Right hindlimb (tissue), 1 donor: Measurements from ENCODE around the gene TDRD6.
A peak's percentile ranks its signal among the peaks of the same experiment; 100 is the strongest.
"Not testable (repeated sequence)": the region's sequence is repeated elsewhere in the genome, so short reads cannot be mapped to it uniquely, and the experiment has no call there.

Source experiments
- DNase-seq: peaks from one replicate; pipeline ENCODE4 v3.0.0-alpha.2; 2018

Gene TDRD6, protein sequence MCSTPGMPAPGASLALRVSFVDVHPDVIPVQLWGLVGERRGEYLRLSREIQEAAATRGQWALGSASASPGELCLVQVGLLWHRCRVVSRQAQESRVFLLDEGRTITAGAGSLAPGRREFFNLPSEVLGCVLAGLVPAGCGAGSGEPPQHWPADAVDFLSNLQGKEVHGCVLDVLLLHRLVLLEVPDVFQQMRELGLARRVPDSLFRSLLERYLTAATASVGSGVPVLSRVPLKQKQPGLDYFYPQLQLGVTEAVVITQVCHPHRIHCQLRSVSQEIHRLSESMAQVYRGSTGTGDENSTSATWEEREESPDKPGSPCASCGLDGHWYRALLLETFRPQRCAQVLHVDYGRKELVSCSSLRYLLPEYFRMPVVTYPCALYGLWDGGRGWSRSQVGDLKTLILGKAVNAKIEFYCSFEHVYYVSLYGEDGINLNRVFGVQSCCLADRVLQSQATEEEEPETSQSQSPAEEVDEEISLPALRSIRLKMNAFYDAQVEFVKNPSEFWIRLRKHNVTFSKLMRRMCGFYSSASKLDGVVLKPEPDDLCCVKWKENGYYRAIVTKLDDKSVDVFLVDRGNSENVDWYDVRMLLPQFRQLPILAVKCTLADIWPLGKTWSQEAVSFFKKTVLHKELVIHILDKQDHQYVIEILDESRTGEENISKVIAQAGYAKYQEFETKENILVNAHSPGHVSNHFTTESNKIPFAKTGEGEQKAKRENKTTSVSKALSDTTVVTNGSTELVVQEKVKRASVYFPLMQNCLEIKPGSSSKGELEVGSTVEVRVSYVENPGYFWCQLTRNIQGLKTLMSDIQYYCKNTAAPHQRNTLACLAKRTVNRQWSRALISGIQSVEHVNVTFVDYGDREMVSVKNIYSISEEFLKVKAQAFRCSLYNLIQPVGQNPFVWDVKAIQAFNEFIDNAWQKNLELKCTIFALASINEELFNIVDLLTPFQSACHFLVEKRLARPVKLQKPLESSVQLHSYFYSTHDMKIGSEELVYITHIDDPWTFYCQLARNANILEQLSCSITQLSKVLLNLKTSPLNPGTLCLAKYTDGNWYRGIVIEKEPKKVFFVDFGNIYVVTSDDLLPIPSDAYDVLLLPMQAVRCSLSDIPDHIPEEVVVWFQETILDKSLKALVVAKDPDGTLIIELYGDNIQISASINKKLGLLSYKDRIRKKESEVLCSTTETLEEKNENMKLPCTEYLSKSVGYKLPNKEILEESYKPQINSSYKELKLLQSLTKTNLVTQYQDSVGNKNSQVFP (N-terminal part only)

DNA sequence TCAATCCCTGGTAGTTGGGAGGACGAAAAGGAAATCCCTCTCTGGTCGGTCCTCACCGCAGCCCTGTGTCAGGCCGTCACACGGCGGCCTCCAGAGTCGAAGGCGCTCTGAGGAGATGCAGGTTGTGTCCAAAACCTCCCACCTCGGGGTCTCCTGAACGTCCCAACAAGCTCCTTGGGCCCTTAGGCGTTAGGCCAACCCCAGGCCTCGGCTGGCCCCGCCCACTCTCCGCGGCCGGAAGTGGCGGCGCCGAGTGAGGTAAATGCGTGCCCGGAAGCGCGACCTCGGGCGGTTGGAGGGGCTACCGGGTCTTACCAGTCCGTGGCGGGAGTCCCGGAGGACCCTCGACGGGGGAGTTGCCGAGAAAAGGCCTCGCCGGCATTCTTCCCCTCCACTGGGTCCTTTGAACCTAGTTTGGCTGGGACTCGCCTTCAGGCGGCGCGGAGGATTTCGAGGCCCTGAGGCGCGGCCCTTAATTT, at the start of gene TDRD6:
Gene TDRD6 (plus strand): TSS at position 267 of the 479 bp plus-strand sequence. CDS start 244 bp downstream, outside the sequence.
- DNase-seq, result no peak

DNA sequence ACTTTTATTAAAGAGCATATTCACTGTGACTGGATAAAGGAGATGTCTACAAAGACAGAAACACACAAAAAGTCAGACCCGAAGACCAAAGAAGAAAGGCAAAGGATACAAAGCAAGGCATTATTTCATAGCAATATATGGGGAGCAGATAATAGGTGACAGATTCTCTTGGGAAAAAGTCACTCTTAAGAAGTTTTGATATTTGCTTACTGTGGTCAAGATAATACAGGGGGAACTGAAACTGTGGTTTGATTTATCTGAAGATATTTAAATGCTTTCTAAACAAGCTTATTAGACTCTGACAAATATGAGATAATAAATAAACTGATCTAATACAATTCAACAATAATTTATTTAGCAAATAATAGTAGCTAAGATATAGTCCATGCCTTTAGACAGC, 49.8 kb upstream of the TDRD6 start:
- DNase-seq, result no peak

DNA sequence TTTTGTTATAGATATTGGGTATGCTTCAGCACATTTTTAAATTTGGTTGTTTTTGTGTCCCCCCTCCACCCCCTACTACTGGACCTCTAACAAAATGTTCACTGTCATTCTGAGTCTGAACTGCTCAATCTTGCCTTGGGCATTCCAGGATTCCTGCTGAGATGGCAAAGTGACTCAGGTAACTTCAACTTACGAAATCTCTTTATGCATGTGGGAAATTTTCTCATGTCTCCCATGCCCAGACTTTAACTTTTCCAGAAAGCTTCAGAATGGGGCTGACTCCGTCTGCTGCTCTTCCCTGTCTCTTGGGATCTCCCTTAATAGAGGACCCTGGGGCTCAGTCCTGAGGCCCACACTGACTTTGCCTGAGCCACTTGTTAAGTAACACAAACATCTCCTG, 49.0 kb upstream of the TDRD6 start:
- DNase-seq, result no peak

DNA sequence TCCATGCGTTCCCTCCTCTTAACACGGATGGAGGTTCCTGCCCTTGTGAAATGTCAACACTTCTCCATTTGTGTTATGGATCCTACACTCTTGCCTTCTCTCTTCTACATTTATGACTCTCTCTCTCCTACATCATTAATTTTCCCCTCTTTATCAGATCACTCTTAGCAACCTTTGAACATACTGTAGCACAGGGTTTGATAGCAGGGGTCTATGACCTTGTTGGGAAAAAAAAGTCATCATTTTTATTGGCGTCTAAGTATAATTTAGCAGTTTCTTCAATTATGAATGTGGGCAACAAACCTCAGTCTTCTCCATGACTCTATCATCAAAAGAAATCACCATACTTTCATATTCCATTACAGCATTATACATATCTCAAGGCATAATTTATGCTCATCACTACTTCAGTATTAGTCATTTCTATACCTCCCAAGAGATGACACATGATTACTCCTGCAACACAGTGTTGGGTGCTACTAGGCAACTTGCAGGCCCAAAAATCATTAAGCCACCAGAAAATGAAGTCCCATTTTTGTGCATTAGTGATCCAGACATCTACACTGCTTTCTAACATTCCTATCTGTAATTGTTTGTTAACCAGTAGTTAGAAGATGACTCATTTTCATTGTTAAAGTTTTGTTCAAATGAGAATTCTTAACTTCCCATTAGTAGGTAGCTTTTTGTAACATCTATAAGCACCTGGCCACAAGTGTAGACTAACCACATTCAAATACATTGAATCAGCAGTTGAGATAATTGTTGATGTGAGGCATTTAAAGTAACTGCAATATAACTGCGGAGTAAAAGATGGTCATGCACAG, 44.5 kb upstream of the TDRD6 start:
- no peak for DNase-seq

DNA sequence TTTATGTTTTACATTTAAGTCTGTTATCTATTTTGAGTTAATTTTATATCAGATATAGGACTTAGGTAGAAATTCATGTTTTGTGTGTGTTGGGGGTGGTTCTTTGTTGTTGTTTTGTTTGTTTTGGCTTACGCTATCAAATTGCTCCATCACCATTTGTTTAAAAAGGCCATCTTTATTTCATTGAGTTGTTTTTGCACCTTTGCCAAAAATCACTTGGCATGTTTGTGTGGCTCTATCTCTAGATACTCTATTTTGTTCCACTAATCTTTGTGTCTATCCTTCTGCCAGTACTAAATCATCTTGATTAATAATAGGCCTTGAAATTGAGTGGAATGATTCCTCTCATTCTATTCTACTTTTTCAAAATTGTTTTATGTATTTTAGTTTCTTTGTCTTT, 42.4 kb upstream of the TDRD6 start:
- no peak for DNase-seq

DNA sequence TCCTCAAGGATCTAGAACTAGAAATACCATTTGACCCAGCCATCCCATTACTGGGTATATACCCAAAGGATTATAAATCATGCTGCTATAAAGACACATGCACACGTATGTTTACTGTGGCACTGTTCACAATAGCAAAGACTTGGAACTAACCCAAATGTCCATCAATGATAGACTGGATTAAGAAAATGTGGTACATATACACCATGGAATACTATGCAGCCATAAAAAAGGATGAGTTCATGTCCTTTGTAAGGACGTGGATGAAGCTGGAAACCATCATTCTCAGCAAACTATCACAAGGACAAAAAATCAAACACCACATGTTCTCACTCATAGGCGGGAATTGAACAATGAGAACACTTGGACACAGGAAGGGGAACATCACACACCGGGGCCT, 39.6 kb upstream of the TDRD6 start:
- DNase-seq, result not testable (repeated sequence)

DNA sequence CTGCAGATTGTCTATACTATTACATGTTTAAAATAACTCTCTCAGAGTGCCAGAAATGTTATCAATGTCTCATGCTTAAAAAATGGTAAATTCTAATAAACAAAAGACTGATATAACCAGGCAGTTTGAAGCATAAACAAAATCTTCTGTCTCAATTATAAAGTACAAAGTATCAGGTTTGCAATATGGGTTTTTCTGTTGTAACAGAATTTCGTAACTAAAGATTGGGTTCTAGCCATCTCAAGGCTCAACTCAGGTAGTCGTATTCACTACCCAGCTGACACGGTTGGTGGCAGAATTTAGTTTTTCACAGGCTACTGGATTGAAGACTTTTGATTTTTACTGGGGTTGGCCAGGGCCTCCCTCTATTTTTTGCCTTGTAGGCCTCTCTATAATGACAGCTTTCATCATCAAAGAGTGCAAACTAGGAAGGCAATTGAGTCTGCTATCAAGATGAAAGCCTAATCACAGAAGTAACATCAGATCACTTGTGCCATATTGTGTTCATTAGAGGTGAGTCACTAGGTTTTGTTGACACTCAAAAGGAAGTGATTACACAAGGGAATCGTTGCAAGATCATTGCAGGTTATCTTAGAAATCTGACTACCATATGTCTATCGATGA, 38.7 kb upstream of the TDRD6 start:
- no peak for DNase-seq

DNA sequence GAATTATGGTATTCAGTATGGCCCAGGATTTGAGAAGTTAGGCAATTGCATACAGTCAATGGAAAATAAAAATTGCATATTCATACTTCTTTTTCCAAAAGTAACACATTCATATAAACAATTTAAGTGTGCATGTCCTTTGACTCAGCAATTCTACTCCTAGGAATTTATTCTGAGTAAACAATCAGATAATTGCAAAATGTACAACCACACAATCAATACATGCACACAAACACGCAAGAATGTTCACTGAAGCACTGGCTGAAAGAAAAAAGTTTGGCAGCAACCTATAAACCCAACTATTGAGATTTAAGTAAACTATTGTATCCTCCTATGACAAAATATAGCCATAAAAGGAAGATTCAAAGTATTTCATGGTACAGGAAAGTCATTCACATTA, 36.7 kb upstream of the TDRD6 start:
- DNase-seq, result no peak

DNA sequence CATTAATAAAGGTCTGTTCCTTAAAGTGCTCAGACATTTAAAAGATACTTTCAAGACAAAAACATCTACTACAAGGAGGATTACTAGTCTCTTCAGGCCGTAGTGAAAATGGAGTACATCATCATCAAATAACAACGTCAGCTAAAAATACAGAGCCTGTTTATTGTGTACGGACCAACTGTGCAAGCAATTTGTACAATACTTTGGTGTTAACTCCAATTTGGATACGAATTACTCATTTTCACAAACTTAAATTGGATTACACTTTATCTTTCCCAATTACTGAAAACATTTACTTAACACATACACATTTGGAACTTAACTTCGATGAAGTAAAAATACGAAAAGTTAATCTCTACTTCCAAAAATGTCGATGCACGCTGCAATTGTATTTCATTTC, 35.9 kb upstream of the TDRD6 start:
- DNase-seq, result no peak

DNA sequence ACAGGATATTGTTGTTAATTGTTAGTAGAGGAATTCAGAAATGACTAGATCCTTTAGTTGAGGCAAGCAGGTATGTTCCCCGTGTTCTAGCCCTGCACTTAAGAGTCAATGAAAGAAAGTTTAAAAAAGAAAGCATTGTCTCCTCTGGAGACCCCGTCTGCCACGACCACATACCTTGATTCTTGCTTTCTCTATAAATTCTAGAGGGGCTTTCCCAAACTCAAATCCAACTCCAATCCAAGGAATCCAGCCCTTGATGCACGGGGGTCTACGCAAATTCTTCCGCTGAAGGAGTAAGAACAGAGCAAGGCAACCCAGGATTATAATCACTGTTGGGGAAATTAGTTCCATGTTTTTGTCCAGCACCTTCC, 35.5 kb upstream of the TDRD6 start:
- DNase-seq, result no peak

DNA sequence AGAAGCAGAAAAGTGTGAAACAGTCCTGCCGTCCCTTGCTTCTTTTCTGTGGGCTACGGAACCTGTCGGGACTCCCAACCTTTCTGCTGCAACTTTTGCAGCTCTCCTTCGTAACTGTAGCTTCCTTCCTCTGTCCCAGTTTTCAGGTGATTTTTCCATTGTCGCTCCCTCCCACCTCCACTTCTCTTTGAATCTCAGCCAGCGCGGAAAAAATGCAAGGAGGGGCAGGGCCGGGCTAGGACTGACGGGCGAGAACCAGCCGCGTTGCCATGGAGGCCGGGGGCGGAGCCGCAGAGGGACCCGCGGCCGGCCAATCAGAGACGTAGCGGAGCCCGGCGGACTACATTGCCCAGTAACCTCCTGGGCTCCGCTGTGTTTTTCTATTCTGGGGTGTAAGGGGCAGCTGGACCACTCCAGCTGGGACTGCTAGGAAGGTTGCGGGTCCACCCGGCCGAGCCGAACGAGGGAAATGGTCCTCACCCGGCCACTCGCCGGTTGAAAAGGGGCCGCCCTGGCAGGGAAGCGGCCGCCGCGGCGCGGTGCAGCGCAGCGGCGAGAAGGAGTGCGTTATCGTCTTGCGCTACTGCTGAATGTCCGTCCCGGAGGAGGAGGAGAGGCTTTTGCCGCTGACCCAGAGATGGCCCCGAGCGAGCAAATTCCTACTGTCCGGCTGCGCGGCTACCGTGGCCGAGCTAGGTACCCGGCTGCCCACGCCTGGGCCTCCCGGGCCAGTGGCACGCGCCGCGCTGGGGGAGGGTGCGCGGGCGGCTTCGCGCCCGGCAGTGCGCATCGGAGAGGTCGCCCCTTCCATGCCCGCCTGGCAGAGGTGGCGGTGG, 34.9 kb upstream of the TDRD6 start, which contains the start of the genes CYP39A1 and SLC25A27:
Gene CYP39A1 (minus strand): TSS at position 216 of the 836 bp plus-strand sequence. CDS start 236 bp downstream, outside the sequence.
Gene SLC25A27 (plus strand): TSS at position 373 of the 836 bp plus-strand sequence. CDS start 218 bp downstream, at position 591.
- DNase-seq, result peak; percentile 95

DNA sequence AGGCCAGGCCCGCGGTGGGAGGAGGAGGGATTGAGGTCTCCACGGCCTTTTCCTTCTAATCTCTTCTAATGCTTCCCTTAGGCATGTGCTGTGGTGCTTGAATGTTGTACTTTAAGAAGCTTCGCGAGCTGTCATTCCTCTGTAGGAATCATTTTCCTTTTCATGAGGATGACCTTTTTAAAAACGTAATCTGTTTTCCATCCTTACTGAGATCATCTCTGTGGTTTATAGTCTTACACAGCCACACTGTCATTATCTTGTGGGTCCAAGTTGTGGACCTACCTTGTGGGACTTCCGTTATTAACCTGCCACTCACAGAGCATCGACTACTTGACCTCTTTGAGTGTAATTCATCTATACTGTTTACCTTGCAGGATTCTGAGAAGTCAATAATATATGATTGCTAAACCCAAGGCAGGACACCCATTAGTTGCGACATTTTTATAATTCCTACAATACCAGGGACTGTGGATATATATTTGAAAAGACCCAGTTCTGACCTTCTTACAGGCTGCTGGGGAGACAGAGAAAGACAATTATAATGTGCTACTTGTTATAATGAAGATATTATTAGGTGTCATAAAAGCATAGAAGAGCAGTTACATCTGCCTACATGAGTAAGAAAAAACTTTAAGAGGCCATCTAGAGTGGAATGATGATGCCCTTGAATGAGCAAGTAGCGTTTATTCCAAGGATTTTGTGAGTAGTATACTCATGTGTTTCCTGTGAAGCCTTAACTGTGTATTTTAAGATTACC, 34.1 kb upstream of the TDRD6 start:
- DNase-seq, result no peak

DNA sequence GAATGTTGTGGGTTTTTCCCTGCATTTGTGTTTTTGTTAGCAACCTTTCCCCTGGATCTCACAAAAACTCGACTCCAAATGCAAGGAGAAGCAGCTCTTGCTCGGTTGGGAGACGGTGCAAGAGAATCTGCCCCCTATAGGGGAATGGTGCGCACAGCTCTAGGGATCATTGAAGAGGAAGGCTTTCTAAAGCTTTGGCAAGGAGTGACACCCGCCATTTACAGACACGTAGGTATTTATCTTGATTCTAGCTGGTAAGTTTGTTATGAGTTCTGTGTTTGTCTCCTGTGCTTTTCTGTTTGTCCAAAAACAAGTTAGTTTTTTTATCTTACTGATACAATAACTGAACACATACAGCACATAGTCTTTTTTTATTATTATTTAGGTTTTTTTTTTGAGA, 31.9 kb upstream of the TDRD6 start:
- no peak for DNase-seq

DNA sequence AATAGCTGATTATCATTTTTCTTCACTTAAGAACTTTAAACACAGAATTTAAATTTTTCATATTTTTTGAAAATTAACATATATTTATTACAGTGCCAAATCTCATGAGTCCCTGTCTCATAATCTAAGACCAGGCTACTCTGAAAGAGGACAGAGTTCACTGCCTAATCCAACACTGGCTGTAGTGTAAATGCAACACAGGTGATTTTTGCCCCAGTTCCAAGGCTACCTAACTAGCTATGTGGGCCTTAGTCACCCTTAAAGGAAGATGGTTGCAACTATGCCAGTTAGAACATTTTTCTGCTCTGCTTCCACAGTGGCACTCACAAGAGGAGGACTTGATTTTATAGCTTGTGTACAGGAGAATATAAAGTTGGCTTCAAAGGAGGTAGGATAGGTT, 30.0 kb upstream of the TDRD6 start:
- DNase-seq, result no peak

DNA sequence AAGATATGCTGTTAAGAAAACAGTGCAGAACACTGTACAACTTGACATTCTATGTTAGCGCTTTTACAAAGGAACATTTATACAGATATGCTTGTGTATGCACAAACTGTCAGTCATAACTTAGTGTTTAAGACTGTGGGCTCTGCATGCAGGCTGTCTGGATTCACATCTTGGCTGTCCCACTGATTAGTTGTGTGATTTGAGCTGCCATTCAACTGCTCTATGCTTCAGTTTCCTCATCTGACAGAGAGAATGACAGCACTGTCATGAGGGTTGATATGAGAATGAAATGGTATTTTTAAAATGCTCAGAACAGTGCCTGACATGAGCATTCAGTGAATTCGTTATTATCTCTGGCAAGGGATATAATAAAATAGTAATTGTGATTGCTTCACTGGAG, 26.2 kb upstream of the TDRD6 start:
- no peak for DNase-seq

DNA sequence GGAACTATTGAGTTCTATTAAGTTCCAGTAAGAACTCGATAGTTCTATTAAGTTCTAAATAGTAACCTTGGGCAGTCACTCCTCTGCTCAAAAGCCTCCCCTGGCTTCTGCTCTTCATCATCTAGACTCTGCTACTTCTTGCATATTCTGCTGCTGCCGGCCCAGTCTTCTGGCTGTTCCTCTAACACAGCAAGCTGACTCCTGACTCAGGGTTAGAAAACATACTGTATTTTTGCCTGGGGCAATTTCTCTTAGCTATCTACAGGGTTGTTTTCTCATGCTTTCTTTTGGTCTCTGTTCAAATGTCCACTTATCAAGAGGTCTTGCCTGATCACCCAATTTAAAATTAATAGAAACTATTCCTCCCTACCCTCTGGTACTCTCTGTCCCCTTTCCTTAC, 20.3 kb upstream of the TDRD6 start:
- DNase-seq, result no peak

DNA sequence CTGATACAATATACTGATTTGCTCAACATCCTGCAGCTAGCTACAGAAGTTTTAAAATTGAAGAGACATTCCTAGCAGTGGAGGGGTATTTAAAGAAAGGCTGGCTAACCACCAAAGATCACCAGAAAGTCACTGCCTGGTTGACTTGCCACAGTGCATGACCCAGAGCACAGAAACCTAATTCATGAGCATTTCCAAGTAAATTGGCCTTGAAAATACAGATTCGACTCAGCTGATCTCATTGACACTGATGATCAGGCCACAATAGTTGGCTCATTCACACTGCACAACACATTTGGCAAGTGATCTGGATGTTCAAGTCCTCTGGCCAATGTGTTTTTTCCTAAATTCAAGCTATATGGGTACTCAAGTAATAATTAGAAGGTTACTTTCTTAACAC, 13.3 kb upstream of the TDRD6 start:
- no peak for DNase-seq

DNA sequence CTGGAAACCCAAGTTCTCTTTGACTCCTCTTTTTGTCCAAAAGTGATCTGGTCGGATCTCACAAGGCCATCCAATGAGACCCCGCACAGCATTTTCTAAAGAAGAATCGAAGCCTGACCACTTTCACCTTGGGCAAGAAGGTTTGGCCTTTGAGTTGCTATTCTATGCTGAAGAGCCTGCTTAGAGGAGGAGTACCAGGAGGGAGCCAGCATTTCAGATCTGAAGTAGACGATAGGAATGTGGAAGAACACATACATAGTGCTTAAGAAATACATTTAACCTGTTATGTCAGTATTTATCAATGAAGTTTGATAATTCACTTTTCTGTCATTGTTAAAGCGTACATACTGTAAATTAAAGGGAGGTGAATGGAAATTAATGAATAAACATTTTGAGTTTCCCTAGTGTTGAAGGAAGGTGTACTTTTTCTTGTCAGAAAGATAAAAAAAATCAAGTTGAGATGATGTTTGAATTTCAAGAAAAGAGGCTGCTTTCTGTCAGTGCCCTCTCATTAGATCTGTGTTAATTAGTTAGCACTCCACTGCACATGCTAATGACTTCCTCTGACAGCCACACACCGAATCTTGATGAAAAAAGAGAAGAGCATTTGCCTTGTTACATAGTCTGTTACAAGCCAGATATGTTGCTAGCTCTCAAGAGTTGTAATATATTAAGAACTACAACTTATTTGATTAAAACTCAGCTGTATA, 10.9 kb upstream of the TDRD6 start:
- DNase-seq, result no peak

DNA sequence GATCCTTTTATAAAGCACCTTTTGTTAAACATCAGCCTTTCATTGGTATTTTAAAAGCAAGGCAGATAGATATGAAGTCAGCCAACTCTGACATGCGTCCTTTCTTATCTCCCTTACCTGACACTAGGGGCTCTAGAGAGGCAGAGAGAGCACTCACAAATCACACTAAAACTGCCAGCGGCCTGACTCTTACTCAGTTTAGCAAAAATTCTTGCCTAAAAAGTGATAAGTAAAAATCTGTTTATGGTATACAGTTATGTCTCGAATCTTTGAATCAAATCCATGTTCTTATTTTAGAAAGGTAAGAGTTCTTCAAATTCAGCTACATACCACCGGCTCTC, 10.4 kb upstream of the TDRD6 start:
- DNase-seq, result no peak
